HEK293 (cell line): ENCODE data around the gene LRRC74A.

Source experiments
- ZNF311 ChIP-seq: fragments of 450-650 bp; formaldehyde crosslinking; IDR thresholded peaks from 2 replicates; pipeline ENCODE4 v1.5.1; 2017; ENCODE audit warnings: missing biosample characterization, missing genetic modification characterization, borderline replicate concordance
- ZNF416 ChIP-seq: fragments of 450-650 bp; formaldehyde crosslinking; IDR thresholded peaks from 2 replicates; pipeline ENCODE4 v1.5.1; 2016; ENCODE audit warnings: missing biosample characterization, missing genetic modification characterization
- TF ChIP-seq, protein P1 (sequence below): fragments of 450-650 bp; formaldehyde crosslinking; IDR thresholded peaks from 2 replicates; pipeline ENCODE4 v1.5.1; 2016; ENCODE audit warnings: missing biosample characterization, missing genetic modification characterization

DNA sequence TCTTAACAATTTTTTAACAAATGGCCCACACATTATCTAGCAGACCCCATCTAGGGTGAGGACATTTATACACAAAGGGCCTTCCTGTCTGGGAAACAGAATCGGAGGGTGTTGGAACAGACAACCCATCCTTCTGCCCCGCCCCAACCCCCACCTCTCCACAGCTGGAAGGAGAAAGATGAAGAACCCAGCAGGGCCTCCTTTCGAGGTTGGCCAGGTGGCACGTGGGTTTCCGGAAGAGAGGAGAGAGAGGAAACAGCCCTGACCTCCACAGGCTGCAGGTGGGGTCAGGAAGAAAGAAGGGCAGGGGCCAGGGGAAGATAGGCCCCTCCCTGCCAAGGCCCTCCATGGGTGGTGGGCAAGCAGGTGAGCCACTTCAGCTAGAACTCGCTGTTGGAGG is 57.2 kb downstream of the LRRC74A start:
- TF ChIP-seq ZNF311 (tag by site-specific recombination) (no peak), ZNF416 (tag by site-specific recombination) (no peak)
- TF ChIP-seq, protein P1, sequence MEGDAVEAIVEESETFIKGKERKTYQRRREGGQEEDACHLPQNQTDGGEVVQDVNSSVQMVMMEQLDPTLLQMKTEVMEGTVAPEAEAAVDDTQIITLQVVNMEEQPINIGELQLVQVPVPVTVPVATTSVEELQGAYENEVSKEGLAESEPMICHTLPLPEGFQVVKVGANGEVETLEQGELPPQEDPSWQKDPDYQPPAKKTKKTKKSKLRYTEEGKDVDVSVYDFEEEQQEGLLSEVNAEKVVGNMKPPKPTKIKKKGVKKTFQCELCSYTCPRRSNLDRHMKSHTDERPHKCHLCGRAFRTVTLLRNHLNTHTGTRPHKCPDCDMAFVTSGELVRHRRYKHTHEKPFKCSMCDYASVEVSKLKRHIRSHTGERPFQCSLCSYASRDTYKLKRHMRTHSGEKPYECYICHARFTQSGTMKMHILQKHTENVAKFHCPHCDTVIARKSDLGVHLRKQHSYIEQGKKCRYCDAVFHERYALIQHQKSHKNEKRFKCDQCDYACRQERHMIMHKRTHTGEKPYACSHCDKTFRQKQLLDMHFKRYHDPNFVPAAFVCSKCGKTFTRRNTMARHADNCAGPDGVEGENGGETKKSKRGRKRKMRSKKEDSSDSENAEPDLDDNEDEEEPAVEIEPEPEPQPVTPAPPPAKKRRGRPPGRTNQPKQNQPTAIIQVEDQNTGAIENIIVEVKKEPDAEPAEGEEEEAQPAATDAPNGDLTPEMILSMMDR (tag by site-specific recombination), result no peak
